OCI-LY3 (cell line): ENCODE measurements around the gene RENBP.

Experiments
- H2AFZ ChIP-seq: fragments of 200-600, 300-600 bp; shearing (Covaris generic); 2 replicates; pipeline ENCODE4 v1.6.0; 2014; ENCODE audit warnings: antibody characterized with exemption, low read depth, low read length
- H3K27ac ChIP-seq: fragments of 200-600, 300-600 bp; sonication (generic); 2 replicates; pipeline ENCODE4 v1.5.1; 2014; ENCODE audit warnings: mild to moderate bottlenecking, low read length, moderate library complexity, mixed read lengths
- H3K27me3 ChIP-seq: fragments of 200-600, 300-600 bp; sonication (generic); 2 replicates; pipeline ENCODE4 v1.6.1; 2014; ENCODE audit warnings: low read depth, low read length, mixed read lengths
- H3K36me3 ChIP-seq: fragments of 200-600, 300-600 bp; sonication (generic); replicated peaks from 2 replicates; pipeline ENCODE3; 2014; ENCODE audit warnings: low read depth, low read length, mixed read lengths
- H3K4me1 ChIP-seq: fragments of 300-600, 200-600 bp; sonication (generic); 2 replicates; pipeline ENCODE4 v1.6.1; 2014; ENCODE audit warnings: low read length, mixed read lengths
- H3K4me2 ChIP-seq: fragments of 200-600, 300-600 bp; sonication (generic); 2 replicates; pipeline ENCODE4 v1.6.1; 2014; ENCODE audit warnings: low read length, mixed read lengths
- H3K4me3 ChIP-seq: fragments of 300-600, 200-600 bp; sonication (generic); 2 replicates; pipeline ENCODE4 v1.5.1; 2014; ENCODE audit warnings: antibody characterized with exemption, mild to moderate bottlenecking, low read length, moderate library complexity
- H3K79me2 ChIP-seq: fragments of 300-600, 200-600 bp; shearing (Covaris generic); 2 replicates; pipeline ENCODE4 v1.6.1; 2014; ENCODE audit warnings: mild to moderate bottlenecking, low read length, mixed read lengths
- H3K9ac ChIP-seq: fragments of 300-600, 200-600 bp; shearing (Covaris generic); 2 replicates; pipeline ENCODE4 v1.6.0; 2014; ENCODE audit warnings: mild to moderate bottlenecking, low read length, moderate library complexity
- H3K9me3 ChIP-seq: fragments of 200-600, 300-600 bp; shearing (Covaris generic); 2 replicates; pipeline ENCODE4 v1.6.1; 2014; ENCODE audit warnings: low read length, mixed read lengths; ENCODE audit not compliant: insufficient read depth
- H4K20me1 ChIP-seq: fragments of 200-600, 300-600 bp; sonication (generic); 2 replicates; pipeline ENCODE4 v1.6.1; 2016; ENCODE audit warnings: low read length, mixed read lengths; ENCODE audit not compliant: insufficient read depth
- EZH2phosphoT487 ChIP-seq: fragments of 200-600 bp; shearing (Covaris generic); IDR thresholded peaks from 2 replicates; pipeline ENCODE4 v1.6.1; 2018; ENCODE audit warnings: antibody characterized with exemption, mixed run types, low read depth
- TF ChIP-seq, protein P1 (sequence below): fragments of 200-600, 300-600 bp; sonication (generic); IDR thresholded peaks from 2 replicates; pipeline ENCODE4 v1.5.1; 2014; ENCODE audit warnings: antibody characterized with exemption, low read length, low read depth

RENBP gene

DNA sequence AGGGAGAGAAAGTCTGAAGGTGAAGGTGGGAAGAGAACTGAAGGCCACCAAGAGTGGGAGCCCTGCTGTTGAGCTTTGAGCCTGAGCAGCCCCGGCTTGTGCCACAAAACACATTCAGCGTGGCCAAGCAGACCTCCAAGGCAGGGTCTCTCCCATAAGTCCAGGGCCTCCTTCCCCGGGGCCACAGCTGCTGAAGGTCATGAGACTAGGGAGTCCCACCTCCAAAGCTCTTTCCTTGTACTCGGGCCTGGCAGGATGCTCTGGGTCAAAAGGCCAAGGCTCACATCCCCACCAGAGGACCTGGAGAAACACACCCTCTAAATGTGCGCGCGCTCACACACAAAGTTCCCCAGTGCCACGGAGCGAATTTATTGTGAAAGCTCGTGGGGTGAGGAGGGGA, 14.9 kb downstream of the RENBP start:
- H3K4me2 ChIP-seq = peak overlapping the region; percentile 82
- peak overlapping the region; percentile 68 for H3K27ac ChIP-seq
- no peaks in the 10 kb centered on the region for H4K20me1 ChIP-seq
- H3K27me3 ChIP-seq = no peaks in the 10 kb centered on the region
- peaks cover 23% of the 10 kb centered on the region for H3K4me1 ChIP-seq
- peaks cover 13% of the 10 kb centered on the region for H3K36me3 ChIP-seq
- peak overlapping the region; percentile 65; the same call in 1 of the 2 replicates for H3K9ac ChIP-seq
- H3K79me2 ChIP-seq = peaks cover 56% of the 10 kb centered on the region
- no peaks in the 10 kb centered on the region for H3K9me3 ChIP-seq
- peak overlapping the region; percentile 71; the same call in 1 of the 2 replicates for H3K4me3 ChIP-seq
- no peak for TF ChIP-seq EZH2phosphoT487
- H2AFZ ChIP-seq = no peak overlapping the region

DNA sequence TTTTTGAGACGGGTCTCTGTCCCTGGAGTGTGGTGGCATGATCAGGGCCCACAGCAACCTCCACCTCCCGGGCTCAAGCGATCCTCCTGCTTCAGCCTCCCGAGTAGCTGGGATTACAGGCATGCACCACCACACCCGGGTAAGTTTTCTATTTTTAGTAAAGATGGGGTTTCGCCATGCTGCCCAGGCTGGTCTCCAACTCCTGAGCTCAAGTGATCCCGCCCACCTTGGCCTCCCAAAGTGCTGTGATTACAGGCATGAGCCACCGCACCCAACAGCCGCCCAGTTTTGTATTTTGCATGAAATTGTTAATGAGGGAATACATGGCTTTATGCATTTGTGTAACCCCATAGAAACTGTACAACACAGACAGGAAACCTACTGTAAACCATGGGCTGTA, 15.6 kb downstream of the RENBP start:
- H4K20me1 ChIP-seq = 0 out of 2 replicates have a peak, but pooled peaks cover 6% of the 10 kb centered on the region
- peak overlapping the region; percentile 71 for H3K4me3 ChIP-seq
- H2AFZ ChIP-seq = no peak overlapping the region
- peaks cover 20% of the 10 kb centered on the region for H3K36me3 ChIP-seq
- peak overlapping the region; percentile 82 for H3K4me2 ChIP-seq
- peak overlapping the region; percentile 68 for H3K27ac ChIP-seq
- H3K27me3 ChIP-seq = no peaks in the 10 kb centered on the region
- H3K4me1 ChIP-seq = peaks cover 28% of the 10 kb centered on the region
- no peaks in the 10 kb centered on the region for H3K9me3 ChIP-seq
- peaks cover 56% of the 10 kb centered on the region for H3K79me2 ChIP-seq
- TF ChIP-seq, protein P1, sequence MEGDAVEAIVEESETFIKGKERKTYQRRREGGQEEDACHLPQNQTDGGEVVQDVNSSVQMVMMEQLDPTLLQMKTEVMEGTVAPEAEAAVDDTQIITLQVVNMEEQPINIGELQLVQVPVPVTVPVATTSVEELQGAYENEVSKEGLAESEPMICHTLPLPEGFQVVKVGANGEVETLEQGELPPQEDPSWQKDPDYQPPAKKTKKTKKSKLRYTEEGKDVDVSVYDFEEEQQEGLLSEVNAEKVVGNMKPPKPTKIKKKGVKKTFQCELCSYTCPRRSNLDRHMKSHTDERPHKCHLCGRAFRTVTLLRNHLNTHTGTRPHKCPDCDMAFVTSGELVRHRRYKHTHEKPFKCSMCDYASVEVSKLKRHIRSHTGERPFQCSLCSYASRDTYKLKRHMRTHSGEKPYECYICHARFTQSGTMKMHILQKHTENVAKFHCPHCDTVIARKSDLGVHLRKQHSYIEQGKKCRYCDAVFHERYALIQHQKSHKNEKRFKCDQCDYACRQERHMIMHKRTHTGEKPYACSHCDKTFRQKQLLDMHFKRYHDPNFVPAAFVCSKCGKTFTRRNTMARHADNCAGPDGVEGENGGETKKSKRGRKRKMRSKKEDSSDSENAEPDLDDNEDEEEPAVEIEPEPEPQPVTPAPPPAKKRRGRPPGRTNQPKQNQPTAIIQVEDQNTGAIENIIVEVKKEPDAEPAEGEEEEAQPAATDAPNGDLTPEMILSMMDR = no peak
- TF ChIP-seq EZH2phosphoT487 = no peak
- peak overlapping the region; percentile 65 for H3K9ac ChIP-seq

DNA sequence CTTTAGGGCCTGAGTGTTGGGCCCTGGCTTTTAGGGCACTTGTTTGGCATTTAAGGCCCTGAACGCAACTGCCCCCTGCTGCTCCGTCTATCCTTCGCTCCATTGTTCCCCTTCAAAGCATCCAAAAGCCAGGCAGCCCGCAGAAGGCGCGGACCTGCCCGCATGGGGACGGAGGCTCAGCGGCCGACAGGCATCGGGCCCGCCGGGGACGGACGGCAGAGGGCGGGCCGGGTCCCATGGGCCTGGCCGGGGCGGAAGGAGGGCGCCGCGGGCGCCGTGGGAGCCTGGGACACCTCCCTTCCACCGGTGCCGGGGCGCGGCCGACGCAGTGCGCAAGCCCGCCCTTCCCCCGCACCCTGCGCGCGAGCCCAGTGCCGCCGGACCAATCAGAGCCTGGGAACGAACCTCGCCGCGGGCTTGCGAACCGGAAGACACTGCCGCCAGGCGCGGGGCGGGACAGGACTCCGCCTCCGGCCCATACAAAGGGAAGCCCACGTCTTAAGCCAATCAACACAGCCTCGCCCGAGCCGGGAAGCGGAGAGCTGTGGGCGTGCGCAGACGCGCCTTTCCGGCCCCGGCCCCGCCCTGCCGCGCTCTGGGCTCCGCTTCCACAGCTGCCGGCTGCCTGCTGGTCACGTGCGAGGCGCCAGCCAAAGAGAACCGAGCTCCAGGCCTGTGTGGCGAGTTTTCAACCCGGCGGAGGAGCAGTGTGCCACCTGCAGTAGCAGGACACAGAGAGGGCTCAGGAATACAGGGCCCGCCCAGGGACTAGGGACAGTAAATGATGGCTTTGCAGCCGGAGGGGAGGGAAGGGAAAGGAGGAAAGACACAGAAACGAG, 16.3 kb downstream of the RENBP start:
- peaks cover 26% of the 10 kb centered on the region for H3K36me3 ChIP-seq

DNA sequence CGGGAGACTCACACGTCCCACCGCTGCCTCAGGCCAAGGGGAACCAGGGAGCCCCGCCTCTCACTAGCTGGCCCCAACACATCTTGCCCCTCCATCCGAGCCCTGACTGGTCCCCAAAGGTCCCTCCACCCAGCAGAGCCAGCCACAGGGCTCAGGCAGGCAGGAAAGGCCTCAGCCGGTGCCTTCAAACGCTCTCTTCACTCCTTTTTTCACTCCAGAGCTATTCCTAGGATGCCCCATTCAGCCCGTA, 16.8 kb downstream of the RENBP start:
- no peaks in the 10 kb centered on the region for H3K9me3 ChIP-seq
- H3K79me2 ChIP-seq = peaks cover 56% of the 10 kb centered on the region
- peak overlapping the region; percentile 100 for H3K9ac ChIP-seq
- peak overlapping the region; percentile 100 for H3K27ac ChIP-seq
- no peaks in the 10 kb centered on the region for H3K27me3 ChIP-seq
- no peak for TF ChIP-seq EZH2phosphoT487
- TF ChIP-seq, protein P1 = no peak
- peaks cover 33% of the 10 kb centered on the region for H3K4me1 ChIP-seq
- peak overlapping the region; percentile 91 for H3K4me2 ChIP-seq
- peak overlapping the region; percentile 100 for H3K4me3 ChIP-seq
- peaks cover 15% of the 10 kb centered on the region for H4K20me1 ChIP-seq
- H2AFZ ChIP-seq = no peak overlapping the region
- H3K36me3 ChIP-seq = peaks cover 26% of the 10 kb centered on the region

More for the DNA sequence above, 16.3 kb downstream of the RENBP start:
- Histone ChIP-seq H3K9me3 (no peaks in the 10 kb centered on the region), H3K27me3 (no peaks in the 10 kb centered on the region), H3K4me3 (peak overlapping the region; percentile 100), H3K9ac (peak overlapping the region; percentile 100), H3K4me1 (peaks cover 32% of the 10 kb centered on the region), H2AFZ (no peak overlapping the region), H3K27ac (peak overlapping the region; percentile 100), H3K79me2 (peaks cover 56% of the 10 kb centered on the region), H4K20me1 (peaks cover 10% of the 10 kb centered on the region), H3K4me2 (peak overlapping the region; percentile 91)
- no peak for TF ChIP-seq EZH2phosphoT487
- TF ChIP-seq, protein P1 = peak; percentile 20; the same call in 1 of the 2 replicates
